Measurements from ENCODE around the gene DNAJB6. TPM values are rescaled to one million over a fixed set of nuclear protein-coding genes. Genes with fewer than 3 reads are reported as not detected.
A peak's percentile ranks its signal among the peaks of the same experiment; 100 is the strongest.

DNAJB6 gene
- total RNA-seq, 1 experiment from 2014 or later: 151 TPM

DNA sequence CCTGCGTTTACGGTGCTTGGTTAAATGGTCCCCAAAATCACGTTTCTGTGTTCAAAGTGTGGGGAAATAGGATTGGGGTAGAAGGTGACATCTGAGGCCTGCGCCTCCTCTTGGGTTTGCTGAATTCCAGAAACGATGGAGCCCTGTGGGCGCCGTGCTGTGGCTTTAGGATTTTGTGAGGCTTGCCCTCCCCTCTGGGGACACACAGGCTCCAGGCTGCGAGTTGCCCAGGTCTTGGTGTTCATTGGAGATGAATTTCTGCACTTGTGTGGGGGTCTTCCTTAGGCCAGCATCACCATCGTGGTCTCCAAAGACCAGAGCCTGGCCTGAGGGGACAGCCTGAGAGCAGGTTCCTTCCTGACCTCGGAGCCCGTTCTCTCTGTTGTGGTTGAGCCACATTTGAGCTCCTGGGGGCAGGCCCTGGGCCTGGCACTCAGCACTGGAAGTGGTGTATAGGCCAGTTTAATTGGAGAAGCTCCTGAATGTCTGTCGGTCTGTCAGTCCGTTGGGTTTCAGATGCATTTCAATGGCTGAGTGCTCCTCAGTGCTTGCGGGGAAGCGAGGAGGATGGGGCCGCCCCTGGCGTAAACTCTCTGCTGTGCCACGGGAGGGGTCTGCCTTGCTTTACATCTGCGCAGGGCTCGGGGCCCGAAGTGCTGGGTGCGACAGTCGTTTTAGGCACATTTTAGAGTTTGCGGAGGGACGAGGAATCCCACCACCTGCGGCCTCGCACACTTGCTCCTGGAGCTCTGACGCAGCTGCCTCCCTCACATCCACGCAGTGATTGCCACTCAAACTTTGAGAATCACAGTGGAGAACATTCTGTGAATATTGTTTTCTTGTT is 71.7 kb downstream of the DNAJB6 start:
- no peak for DNase-seq (ENCODE audit: low read depth)

DNA sequence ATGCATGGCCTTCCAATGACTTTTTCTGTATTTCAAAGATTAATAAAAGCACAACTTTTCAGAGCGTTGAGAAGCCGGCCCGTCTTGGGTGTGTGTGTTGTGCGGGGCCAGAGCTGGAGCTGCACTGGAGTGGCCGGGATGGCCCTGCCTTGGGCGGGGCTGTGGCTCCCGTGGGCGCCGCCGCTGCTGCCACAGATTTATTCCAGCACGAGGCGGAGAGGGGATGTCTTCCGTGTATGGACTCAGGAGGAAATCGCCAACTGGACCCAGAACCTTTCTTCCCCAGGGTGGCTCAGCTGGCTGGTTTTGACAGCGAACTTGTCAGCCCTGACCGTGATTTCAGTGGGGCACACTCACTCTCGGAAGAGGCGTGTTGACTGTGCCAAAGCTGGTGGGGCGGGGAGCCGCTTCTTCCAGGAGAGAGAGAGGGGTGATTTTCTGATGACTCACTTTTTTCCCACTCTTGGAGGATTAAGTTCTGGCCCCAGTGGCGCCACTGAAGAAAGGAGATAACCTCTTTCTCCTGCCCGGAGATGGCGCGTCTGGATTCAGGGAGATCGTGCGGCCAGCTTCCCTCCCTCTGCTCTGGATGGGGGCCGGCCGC is 72.4 kb downstream of the DNAJB6 start:
- no peak for DNase-seq (ENCODE audit: low read depth)

- DNase-seq (ENCODE audit: low read depth): no peak
Observed at GRCh38 chr7:157409753-157410727, 73.2 kb downstream of the DNAJB6 start.

DNA sequence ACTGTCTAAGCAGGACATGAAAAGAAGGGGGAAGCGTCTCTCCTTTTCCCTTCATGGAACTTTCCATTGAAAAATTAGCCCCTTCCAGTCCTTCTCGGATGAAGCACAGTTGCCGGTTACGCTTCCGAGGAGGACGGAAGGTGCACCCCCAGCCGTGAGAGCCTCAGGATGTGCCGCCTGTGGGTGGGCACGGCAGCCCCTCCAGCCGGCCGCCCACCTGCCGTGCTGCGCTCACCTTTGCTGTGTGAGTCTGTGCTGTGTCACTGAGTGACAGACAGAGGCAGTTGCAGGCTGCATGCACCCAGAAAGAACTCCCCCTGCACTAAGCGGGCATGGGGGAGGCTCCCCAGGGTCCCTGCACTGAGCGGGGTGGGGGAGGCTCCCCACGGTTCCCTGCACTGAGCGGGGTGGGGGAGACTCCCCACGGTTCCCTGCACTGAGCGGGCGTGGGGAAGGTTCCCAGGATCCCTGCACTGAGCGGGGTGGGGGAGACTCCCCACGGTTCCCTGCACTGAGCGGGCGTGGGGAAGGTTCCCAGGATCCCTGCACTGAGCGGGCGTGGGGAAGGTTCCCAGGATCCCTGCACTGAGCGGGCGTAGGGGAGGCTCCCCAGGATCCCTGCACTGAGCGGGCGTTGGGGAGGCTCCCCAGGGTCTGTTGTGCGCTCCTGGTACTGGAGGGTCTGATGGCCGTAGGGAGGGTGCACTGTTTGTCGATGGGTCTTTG is 74.2 kb downstream of the DNAJB6 start:
- no peak for DNase-seq (ENCODE audit: low read depth)

- DNase-seq (ENCODE audit: low read depth): no peak
Observed at GRCh38 chr7:157411580-157411979, 74.8 kb downstream of the DNAJB6 start.

- DNase-seq (ENCODE audit: low read depth): peak; percentile 90
Observed at GRCh38 chr7:157412021-157412443, 75.2 kb downstream of the DNAJB6 start.

- DNase-seq (ENCODE audit: low read depth): no peak
Observed at GRCh38 chr7:157412491-157413180, 75.8 kb downstream of the DNAJB6 start.

- DNase-seq (ENCODE audit: low read depth): no peak
Observed at GRCh38 chr7:157413881-157414701, 77.3 kb downstream of the DNAJB6 start.

DNA sequence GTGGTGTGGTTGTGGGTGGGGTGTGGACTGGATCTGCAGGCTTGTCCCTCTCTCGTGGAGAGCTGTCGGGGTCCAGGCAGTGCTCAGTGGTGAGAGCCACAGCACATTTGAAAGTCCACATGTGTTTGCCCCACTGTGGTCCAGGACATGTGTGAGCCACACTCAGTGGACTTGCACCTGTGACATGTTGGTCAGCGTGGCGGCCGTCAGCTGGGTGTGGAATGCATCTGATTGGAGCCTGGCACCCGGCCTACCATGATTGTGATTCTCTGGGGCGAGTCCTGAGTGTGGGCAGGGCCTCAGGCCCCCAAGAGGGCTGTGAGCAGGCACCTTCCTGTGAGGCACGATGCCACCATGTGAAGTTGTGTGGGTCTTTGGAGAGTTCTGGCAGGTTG is 77.9 kb downstream of the DNAJB6 start:
- no peak for DNase-seq (ENCODE audit: low read depth)

DNA sequence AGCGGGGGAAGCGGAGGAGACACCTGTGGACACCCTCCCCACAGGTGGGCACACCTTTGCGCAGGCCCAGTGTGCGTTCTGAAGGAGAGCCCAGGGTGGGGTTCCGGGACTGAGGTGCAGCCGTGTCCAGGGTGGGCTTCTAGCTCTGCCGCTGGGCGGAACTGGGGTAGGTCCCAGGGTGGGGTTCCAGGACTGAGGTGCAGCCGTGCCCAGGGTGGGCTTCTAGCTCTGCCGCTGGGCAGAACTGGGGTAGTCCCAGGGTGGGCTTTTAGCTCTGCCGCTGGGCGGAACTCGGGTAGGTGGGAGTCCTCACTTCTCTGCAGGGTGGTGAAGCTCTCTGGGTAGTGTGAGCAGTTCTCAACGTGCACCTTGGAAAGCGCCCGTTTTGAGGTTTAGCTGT is 78.7 kb downstream of the DNAJB6 start:
- DNase-seq (ENCODE audit: low read depth): no peak

GRCh38 chr7:157416011-157416410 is 79.2 kb downstream of the DNAJB6 start:
- no peak for DNase-seq (ENCODE audit: low read depth)

DNA sequence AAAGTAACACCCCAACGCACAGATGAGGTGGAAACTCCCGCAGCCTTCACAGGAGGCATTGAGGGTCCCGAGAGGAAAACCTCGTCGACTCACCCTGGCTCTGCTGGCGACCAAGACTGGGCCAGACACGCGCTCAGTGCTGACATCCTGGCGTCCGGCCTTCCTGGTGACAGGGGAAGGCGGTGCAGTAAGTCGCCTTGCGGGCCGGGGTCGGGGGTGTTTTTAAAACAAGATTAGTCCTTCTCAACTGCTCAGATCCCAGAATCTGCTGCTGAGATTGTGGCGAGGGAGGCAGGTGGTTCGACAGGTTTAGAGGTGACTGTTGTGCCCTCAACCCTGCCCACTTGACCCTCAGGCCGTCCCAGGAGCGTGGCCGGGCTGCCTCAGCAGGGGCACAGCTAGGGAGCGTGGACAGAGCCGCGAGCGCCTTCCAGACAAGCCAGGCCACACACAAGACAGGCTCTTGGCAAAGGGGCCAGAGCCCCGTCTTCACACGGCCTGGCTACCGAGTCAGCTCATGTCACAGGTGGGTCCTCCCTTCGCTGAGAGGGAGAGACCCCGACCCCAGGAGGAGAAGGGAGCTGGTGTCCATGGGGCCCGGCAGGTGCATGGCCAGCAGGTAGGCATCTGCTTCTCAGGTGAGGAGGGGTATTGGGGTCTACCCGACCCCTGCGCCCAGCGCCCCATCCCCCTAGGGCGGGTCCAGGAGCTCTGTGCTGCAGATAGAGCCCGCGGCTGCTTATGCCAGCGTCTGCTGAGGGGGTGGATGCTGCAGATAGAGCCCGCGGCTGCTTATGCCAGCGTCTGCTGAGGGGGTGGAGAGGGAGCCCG is 81.6 kb downstream of the DNAJB6 start:
- DNase-seq (ENCODE audit: low read depth): no peak

DNA sequence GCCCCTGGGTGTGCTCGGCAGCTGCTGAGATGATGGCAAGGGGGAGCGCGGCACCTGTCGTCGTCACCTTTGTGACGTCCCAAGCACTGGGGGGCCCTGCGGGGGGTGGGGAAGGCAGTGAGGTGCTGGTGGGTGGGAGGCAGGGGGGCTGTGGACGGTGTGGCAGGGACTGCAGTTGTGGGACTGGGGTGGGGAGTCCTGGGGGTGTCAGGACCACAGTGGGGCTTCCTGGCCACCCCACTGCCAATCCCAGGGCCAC is 82.2 kb downstream of the DNAJB6 start:
- no peak for DNase-seq (ENCODE audit: low read depth)

DNA sequence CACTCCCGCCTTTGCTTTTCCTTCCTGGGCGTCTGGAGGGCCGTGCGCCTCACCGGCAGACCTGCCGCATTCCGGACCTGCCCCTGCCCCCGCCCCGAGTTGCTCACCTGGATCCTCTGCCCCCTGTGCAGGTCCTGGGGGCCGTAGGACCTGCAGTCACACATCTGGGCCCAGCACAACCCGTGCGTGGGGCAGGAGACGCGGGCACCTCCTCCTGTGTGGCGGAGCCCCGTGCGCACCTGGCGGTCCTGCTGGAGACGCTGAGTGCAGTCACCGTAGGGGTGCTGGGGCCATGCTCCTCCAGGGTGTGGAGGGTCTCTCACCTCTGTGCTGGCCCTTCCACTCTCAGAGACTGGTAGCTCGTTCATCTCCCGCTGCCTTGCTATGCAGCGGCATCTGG is 85.5 kb downstream of the DNAJB6 start:
- no peak for DNase-seq (ENCODE audit: low read depth)

DNA sequence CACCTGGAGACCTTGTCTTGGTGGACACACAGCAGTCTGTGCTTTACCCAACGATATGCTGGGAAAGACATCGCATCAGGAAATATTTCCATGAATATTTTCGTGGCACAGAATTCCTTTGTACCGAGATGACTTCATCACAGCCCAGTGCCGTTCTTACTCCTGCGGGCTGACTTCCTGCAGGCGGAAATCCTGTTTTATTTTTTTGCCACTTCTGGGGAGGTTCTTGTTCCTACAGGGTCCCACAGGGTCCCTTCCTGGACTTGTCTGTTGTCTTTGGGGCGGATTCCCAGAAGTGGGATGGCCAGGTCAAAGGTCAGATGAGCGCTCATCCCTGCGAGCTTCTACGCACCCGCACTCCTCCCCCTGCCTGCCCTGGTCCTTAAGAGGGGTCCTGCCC is 86.5 kb downstream of the DNAJB6 start:
- DNase-seq (ENCODE audit: low read depth): no peak

- DNase-seq (ENCODE audit: low read depth): no peak
Observed at GRCh38 chr7:157423886-157424565, 87.2 kb downstream of the DNAJB6 start.

GRCh38 chr7:157425137-157425731 is 88.4 kb downstream of the DNAJB6 start:
- no peak for DNase-seq (ENCODE audit: low read depth)

- DNase-seq (ENCODE audit: low read depth): no peak
Observed at GRCh38 chr7:157425761-157426160, 89.0 kb downstream of the DNAJB6 start.
